ENCODE data around the gene DNAJC1.
A peak's percentile ranks its signal among the peaks of the same experiment; 100 is the strongest.
"Not testable (repeated sequence)": the region's sequence is repeated elsewhere in the genome, so short reads cannot be mapped to it uniquely, and the experiment has no call there.

Gene DNAJC1

GRCh38 chr10:21728618-21729017 lies 274.9 kb downstream of the DNAJC1 start:
- DNase-seq (ENCODE audit: low read depth in 2 of 2) = no peak

- no peak for DNase-seq (ENCODE audit: low read depth in 2 of 2)
Measured at GRCh38 chr10:21727452-21728168, 275.9 kb downstream of the DNAJC1 start.

GRCh38 chr10:21726601-21727225 lies 276.8 kb downstream of the DNAJC1 start:
- DNase-seq (ENCODE audit: low read depth in 2 of 2) = no peak

GRCh38 chr10:21724687-21725367 lies 278.7 kb downstream of the DNAJC1 start:
- peak in 1 of 2 donors; percentile 10 for DNase-seq (ENCODE audit: low read depth in 2 of 2)

- no peak for DNase-seq (ENCODE audit: low read depth in 2 of 2)
Measured at GRCh38 chr10:21724020-21724589, 279.4 kb downstream of the DNAJC1 start.

DNA sequence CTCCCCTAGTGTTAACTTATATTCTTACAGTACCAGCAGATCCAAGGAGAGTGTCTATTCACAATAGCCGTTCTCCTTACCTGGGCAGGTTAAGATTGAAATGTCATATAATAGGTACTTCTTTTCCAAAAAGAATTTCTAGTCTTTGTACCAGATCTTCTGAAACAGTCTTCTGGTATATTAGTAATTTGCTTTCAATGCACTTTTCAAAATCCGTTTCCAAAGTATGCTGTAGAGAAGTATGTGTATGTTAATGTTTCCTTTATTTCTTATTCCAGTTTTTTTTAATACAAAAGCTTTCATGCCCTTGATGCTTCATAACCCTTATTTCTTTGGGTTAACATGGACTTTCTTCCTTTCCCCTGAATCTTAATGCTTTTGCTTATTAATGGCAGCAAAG lies 281.3 kb downstream of the DNAJC1 start:
- DNase-seq (ENCODE audit: low read depth in 2 of 2) = no peak

GRCh38 chr10:21721000-21721665 lies 282.4 kb downstream of the DNAJC1 start:
- no peak for DNase-seq (ENCODE audit: low read depth in 2 of 2)

DNA sequence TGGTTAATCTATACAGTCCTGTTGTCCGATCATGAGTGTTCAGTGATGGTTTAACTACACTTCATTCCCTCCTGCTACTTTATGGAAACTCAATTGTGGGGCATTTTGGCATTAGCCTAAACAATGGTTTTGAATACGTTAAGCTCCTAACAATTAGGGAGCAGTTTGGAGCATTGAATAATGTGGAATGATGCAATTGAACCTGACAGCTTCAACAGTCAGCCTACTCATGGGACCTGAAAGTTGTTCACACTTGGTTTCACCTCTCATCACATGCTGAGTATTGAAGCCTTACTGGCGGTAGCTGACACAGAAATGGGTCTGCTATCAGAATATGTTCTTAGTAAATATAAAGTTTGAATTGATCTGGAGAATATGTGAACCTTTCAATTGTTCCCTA lies 283.4 kb downstream of the DNAJC1 start:
- no peak for DNase-seq (ENCODE audit: low read depth in 2 of 2)

GRCh38 chr10:21719502-21719901 lies 284.0 kb downstream of the DNAJC1 start:
- DNase-seq (ENCODE audit: low read depth in 2 of 2) = no peak

DNA sequence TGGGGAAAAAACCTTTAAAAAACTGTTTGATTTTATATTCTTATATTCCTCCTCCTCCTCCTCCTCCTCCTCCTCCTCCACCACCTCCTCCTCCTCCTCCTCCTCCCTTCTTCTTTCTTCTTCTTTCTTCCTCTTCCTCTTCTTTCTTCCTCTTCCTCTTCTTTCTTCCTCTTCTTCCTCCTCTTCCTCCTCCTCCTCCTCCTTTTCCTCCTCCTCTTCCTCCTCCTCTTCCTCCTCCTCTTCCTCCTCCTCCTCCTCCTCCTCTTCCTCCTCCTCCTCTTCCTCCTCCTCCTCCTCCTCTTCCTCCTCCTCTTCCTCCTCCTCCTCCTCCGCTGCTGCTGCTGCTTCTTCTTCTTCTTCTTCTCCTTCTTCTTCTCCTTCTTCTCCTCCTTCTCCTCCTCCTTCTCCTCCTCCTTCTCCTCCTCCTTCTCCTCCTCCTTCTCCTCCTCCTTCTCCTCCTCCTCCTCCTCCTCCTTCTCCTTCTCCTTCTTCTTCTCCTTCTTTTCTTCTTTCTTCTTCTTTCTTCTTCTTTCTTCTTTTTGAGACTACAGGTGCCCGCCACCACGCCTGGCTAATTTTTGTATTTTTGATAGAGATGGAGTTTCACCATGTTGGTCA lies 286.0 kb downstream of the DNAJC1 start:
- DNase-seq (ENCODE audit: low read depth in 2 of 2) = not testable (repeated sequence)

- DNase-seq (ENCODE audit: low read depth in 2 of 2) = no peak
Measured at GRCh38 chr10:21715531-21716195, 287.9 kb downstream of the DNAJC1 start.

- DNase-seq (ENCODE audit: low read depth in 2 of 2) = no peak
Measured at GRCh38 chr10:21712975-21713374, 290.6 kb downstream of the DNAJC1 start.

GRCh38 chr10:21707498-21707897 lies 296.0 kb downstream of the DNAJC1 start:
- no peak for DNase-seq (ENCODE audit: low read depth in 2 of 2)

All from stimulated activated CD4-positive, alpha-beta T cell treated with anti-CD3 and anti-CD28 coated beads, Interleukin-15, amount 100 ng/mL, for 48 hours (primary cell).